Activated CD4-positive, alpha-beta T cell treated with anti-CD3 and anti-CD28 coated beads, Interleukin-10, Interleukin-2, amounts not matched to agents 100 ng/mL and 50 ng/mL, durations not matched to agents 16 hours and 8 hours (primary cell): ENCODE measurements around the gene TEX9.
"Not testable (repeated sequence)": the region's sequence is repeated elsewhere in the genome, so short reads cannot be mapped to it uniquely, and the experiment has no call there.

Experiments
- DNase-seq: peaks from one replicate; pipeline ENCODE4 v3.0.0-alpha.2; 2020

The TEX9 gene

DNA sequence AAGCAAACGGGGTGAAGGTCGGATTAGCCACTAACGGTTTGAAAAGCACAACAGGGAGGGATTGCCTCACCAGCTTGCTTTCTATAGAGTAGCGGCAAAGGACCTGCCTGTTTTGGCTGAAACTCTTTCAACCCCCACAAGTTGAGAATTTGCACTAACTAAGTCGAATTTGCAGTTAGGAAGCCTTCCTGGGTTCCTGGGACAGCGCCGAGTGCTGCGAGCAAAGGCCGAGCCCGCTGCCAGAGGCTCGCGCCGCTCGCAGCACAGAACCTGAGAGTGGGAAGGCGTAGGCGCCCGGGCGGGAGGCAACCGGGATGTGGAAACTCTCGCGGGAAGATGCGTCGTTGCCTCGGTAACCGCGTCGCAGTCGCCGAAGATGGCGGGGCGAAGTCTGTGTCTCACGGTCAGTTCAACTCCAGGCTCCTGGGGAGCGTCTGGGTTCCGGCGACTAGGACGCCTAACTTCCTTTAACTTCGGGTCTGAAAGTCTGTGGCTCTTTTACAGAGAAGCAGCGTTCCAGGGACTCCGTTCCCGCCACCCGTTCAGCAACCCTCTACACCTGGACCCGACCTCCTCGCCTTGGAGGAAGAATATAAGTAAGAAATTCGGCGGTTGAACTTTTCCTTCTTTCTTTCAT, at the start of gene TEX9:
TEX9 (plus strand) TSS at position 352 of the 637 bp plus-strand sequence; CDS start at position 377, 25 bp downstream.
- DNase-seq: peak; percentile 88

- DNase-seq: not testable (repeated sequence)
These were observed 48.7 kb upstream of the TEX9 start for GRCh38 chr15:56316561-56316960.

DNA sequence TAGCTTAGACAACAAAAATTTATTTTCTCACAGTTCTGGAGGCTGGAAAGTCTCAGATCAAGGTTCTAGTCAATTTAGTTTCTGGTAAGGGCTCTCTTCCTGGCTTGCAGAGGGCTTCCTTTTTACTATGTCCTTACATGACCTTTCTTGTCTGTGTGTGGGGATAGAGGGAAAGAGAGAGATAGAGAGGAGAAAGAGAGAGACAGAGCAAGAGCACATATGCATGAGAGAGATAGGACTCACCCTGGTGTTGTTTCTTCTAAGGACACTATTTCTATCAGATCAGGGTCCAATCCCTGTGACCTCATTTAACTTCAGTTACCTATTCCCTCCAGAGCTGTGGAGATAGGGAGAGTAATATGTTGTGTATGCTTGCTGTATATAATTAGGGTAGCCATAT, 44.9 kb upstream of the TEX9 start:
- no peak for DNase-seq

DNA sequence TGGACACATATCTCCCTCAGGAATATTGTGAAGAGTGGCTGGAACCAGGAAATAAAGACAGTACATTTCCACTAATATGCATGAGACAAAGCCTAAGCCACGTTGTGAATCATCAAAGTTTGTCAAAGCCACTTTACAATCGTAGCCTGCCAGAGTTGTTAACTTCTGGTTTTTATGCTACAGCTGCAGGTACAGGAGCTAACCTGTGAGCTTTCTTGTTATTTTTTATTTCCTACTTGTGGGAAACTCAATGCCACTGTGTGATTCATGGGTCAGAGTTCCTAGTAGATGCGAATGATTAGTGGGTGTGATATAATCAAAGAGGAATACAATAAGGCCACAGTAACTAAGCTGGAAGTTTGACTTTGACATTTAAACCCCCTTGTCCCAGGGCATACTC, 44.4 kb upstream of the TEX9 start:
- no peak for DNase-seq

GRCh38 chr15:56322444-56322843, 42.8 kb upstream of the TEX9 start:
- DNase-seq: no peak

DNA sequence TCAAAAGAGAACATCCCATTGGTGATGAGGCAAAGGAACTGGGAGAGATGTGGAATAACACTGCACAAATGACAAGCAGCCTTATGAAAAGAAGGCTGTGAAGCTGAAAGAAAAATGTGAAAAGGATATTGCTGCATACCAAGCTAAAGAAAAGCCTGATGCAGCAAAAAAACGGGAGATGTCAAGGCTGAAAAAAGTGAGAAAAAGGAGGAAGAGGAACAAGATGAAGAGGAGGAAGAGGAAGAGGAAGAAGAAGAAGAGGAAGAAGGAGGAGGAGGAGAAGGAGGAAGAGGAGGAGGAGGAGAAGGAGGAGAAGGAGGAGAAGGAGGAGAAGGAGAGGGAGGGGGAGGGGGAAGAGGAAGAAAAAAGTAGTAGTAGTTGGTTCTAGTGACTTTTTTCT, 41.8 kb upstream of the TEX9 start:
- DNase-seq: no peak

- DNase-seq: no peak
These were observed 40.0 kb upstream of the TEX9 start for GRCh38 chr15:56325186-56325585.

DNA sequence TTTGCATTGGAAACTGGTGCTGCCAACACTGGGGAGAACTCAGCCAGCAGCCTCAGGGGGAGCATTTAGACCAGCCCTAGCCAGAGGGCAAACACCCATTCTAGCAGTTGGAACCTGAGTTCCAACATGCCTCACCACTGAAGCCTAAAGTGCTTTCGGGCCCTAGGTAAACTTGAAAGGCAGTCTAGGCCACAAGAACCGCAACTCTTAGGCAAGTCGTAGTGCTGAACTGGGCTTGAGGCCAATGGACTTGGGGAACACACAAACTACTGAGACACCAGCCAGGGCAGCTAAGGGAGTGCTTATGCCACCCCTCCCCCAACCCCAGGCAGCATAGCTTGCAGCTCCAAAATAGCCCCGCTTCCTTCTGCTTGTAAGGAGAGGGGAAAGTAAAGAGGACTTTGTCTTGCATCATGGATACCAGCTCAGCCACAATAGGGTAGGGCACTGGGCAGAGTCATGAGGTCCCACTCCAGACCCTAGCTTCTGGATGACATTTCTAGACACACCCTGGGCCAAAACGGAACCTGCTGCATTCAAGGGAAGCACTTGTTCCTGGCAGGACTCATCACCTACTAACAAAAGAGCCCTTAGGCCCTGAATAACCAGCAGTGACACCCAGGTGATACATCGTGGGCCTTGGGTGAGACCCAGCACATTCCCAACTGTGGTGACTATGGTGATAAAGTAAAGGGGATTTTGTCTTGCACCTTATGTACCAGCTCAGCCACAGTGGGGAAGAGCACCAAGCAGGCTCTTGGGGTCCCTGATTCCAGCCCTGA, 37.3 kb upstream of the TEX9 start:
- no peak for DNase-seq

DNA sequence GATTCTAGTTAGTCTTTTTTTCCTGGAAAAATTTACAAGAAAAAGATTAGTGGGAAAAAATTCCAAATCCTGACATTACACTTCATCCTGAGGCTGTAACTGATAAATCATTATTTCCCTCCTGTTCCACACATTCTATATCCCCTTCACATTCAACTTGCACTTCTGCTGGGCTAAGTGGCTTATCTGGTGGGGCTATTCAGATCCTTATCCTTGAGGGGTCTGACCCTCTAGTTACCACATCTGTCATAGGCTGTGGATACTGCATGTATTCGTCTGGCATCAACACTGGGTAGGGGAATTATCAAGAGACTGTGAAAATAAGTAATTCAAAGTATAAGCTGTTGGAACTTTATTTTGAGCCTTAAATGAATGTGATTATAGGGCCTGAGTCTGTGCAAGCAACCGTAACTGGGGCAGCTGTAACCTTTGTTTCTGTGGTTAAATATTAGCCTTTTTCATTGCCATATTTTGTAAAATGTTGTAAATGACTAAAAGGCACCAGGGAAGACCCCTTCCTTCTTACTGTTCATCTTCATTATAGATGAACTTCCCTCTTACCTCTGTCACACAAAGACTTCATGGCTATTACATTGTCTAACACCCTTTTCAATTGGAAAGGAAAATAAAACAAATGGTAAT, 28.0 kb upstream of the TEX9 start:
- no peak for DNase-seq

DNA sequence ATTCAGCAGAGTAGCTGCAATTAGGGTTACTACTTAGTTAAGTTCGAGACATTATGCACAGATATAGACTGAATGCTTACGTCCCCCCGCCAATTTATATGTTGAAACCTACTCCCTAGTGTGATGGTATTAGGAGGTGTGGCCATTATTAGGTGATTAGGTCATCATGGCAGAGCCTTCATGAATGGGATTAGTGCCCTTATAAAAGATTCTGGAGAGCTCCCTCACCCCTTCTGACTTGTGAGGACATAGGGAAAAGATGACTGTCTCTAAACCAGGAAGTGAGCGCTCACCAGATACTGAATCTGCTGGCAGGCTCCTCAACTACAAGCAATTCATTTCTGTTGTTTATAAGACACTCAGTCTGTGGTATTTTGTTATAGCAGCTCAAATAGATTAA, 25.6 kb upstream of the TEX9 start:
- DNase-seq: no peak

DNA sequence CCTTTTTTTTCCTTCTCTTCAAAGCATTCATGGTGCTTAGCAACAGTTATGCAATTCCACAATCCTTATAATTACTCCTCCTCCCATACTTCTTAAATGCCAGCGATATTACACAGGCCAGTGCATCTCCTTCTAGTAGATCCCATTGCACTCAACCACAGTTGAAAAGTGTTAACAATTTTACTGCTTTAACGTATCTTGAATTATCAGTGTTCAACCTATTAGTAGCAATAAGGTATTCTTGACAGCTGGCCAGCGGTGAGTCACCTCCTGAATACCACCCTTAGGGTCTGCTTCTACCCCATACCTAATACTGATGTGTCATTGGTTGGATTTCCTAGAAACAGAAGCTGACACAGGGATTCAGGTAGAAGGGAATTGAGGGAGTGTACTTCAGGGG, 24.0 kb upstream of the TEX9 start:
- no peak for DNase-seq

DNA sequence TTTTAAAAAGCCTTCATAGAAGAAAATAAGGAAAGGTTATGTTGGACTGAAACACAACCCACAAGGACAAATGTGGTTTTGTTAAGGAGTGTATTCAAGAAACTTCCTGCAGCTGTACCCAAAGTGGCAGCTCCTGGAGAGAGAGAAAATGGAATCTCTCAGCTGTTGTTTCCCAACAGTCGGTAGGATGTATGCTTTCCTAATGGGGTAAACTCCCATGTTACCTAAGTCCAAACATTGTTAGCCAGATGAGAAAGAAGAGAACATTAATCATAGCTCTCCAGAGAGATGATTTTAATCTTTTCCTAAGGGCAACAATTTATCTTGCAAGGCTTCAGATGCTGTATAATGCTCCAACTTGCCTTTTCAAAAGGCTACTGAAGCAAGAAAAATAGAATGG, 22.6 kb upstream of the TEX9 start:
- no peak for DNase-seq

GRCh38 chr15:56343879-56344278, 21.3 kb upstream of the TEX9 start:
- no peak for DNase-seq

GRCh38 chr15:56344336-56344735, 20.9 kb upstream of the TEX9 start:
- no peak for DNase-seq

DNA sequence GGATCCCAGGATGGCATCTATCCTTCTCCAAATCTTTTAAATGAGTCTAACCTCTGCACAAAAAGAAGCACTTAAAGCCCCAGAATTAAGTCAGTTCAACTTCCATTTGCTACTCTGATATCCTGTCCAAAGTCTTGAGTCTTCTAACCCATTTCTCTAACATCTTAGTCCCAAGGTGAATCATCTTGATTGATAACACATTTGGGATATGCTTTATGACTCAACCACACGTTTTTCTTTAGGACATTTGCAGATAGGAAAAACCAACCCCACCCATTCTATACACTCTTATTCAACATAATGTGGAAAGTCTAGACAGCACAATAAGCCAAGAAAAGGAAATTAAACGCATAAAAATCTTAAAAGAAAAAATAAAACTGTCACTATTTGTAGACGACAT, 18.8 kb upstream of the TEX9 start:
- no peak for DNase-seq

GRCh38 chr15:56349554-56349953, 15.7 kb upstream of the TEX9 start:
- DNase-seq: no peak

DNA sequence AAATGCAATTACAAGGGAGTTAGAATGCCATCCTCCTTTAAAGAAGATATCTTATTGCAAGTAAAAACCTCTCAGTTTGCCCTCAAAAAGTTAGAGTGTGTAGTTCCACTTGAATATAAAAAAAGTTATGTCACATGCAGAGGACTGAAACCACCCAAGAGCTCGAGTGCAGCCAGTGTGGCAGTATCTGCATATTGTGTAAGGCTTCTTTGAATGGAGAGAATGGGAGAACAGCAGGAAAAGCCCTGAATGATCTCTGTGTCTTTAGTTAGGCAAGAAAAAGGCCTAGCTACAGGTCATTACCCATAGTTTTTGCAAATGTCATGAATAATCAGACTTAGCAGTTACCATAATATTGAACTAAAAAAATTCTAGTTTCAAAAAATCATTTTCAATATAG, 13.9 kb upstream of the TEX9 start:
- DNase-seq: no peak

- DNase-seq: no peak
These were observed 13.2 kb upstream of the TEX9 start for GRCh38 chr15:56351957-56352506.

DNA sequence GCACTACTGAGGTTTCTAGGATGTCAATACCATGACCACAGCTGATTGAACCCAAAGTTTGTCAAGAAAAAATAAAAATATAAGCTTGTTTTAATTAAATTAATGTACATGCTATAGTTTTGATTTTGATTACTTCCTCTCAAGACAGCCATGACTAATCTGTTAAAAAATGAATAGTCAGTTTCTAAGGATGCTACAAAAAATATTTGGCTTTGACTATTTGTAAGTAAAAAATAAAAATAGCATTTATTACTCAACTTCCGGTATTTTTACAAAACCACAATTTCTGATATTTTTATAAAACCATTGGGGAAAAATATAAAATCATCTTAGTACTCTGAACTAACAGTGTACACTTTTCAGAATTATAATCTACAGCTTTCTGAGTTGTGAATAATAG, 12.1 kb upstream of the TEX9 start:
- no peak for DNase-seq

GRCh38 chr15:56353740-56354139, 11.5 kb upstream of the TEX9 start:
- no peak for DNase-seq

DNA sequence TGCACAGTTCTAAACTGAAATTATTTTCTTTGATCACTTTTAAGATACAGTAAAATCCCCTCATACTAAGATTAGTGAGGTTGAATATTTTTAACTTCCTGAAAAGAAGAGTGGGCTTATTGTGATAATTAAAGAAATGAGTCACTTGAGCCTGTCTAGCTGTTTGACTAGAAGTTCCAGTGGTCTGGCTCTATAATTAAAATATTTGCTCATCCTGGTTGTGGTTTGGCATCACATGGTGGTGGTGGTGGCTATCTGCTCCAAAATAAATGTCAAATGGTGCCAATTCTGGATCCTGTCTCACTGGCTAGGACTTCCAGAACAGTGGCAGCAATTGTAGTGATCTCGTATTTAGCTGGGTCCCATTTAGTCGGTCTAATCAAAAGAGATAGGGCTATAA, 8.6 kb upstream of the TEX9 start:
- no peak for DNase-seq

DNA sequence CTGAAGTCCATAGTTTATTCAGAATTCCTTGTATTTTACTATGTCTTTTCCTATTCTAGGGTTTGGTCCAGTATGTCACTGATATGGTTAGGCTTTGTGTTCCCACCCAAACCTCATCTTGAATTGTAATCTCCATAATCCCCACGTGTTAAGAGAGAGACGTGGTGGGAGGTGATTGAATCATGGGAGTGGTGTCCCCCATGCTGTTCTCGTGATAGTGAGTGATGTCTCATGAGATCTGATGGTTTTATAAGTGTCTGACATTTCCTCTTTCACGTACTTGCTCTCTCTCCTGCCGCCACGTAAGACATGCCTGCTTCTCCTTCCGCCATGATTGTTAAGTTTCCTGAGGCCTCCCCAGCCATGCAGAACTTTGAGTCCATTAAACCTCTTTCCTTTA, 6.6 kb upstream of the TEX9 start:
- DNase-seq: no peak

GRCh38 chr15:56361987-56362386, 3.2 kb upstream of the TEX9 start:
- DNase-seq: no peak

DNA sequence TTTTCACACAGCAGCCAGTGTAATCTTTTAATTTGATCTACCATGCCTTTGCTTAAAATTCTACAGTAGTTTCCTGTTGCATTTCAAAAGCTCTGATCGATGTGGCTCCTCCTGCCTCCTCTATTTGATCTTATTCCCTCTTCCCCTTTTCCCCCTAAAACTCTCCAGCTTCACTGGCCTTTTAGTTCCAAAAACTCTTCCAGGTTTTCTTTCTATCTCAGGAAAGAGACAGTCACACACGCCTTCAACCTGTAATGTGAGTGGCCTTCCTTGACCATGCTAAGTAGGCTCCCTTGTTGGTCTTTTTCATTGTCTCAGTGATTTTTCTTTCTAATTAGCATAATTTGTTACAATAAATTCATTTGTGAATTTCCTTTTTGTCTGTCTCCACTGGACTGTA, 985 bp downstream of the TEX9 start:
- no peak for DNase-seq
